Posterior vena cava (tissue), 2 donors: Measurements from ENCODE around the gene USP34. TPM values are rescaled to one million over a fixed set of nuclear protein-coding genes. Genes with fewer than 3 reads are reported as not detected.
"Not testable (repeated sequence)": the region's sequence is repeated elsewhere in the genome, so short reads cannot be mapped to it uniquely, and the experiment has no call there.

ENCODE experiments used
- DNase-seq: peaks from one replicate; pipeline ENCODE4 v3.0.0-alpha.2; 2020; ENCODE audit warnings: low spot score
- intact Hi-C, 2 donors: fragments of 100-400 bp; cut with DNase I; formaldehyde crosslinking; loops; one replicate each; pipeline versions ENCODE4 v1.14.1 to v1.14.2; 2022 to 2023
- total RNA-seq, 2 donors: library from RNA; stranded (reverse); fragmentation: NEBNext Ultra II Directional; extraction: Animal tissue kit (Norgen Biotek cat#: 25700); gene quantifications; one replicate each; pipeline ENCODE4 v1.2.1, GENCODE V29; 2021
- donor health status: DM: yes; HTN: yes; CAD: no.
- donor health status: DM: yes; HTN: yes; CAD: no.

The USP34 gene
- total RNA-seq, 2 donors from 2014 or later: 87.4 to 125 TPM

DNA sequence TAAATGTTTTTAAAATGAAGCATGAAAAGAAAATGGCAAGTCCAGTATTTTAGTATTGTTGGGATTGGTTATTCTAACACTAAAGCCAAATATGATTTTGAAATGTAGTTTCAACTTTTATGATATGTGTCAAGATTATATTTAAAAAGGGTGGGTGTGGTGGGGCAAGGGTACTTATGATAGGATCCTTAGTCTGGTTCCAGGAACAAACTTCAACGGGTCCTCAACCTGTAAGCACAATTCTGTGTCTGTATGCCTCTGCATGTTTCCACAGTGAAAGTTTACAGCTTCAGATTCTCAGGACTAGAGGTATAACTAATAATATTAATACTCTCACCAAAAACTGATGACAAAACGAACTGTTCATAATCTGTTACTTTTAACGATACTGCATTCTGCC, 5.8 kb downstream of the USP34 start:
- intact Hi-C loops: loop anchor here in 1 of 2 donors (10.0 kb wide), 1 partner anchor 60 kb away; no protein-coding TSS in a partner anchor

DNA sequence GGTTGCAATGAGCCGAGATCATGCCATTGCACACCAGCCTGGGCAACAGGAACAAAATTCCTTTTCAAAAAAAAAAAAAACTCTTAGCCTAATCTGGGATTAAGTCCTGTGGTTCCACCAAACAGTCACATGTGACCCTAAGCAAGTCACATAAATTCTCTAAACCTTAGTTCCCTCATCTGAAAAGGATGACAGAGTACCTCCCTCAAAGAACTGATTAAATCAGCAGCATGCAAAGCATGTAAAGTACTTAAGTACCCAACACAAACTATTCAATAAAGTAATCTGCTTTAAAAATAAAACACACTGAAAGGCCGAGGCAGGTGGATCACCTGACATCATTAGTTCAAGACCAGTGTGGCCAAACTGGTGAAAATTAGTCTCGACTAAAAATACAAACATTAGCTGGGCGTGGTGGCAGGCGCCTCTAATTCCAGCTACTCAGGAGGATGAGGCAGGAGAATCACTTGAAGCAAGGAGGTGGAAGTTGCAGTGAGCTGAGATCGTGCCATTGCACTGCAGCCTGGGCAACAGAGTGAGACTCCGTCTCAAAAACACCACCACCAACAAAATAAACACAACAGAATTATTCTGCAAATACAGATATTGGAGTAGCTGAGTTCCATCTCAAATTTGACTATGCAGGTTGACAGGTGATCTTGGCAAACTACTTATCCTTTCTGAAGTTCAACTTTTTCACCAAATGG, 7.0 kb downstream of the USP34 start:
- no peak for DNase-seq
- intact Hi-C loops: loop anchor here in 1 of 2 donors (10.0 kb wide), 1 partner anchor 59 kb away; no protein-coding TSS in a partner anchor

More for the DNA sequence above, 5.8 kb downstream of the USP34 start:
- no peak for DNase-seq

DNA sequence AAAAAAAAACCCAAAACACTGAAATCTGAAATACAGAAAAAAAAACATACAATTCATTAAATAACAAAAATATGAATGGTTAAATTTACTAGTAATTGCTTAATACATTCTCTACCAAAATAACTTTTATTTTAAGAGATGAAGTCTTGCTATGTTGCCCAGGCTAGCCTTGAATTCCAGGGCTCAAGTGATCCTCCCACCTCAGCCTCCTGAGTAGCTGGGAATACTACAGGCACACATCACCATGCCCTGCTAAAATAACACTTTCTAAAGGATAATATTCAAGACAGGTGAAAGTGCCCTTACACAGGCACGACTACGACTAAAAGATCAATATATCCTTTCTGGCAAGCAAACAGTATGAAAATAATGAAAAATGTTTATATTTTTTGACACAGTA, 9.5 kb downstream of the USP34 start:
- intact Hi-C loops: loop anchor here in 1 of 2 donors (10.0 kb wide), 1 partner anchor 57 kb away; no protein-coding TSS in a partner anchor
- DNase-seq: no peak

DNA sequence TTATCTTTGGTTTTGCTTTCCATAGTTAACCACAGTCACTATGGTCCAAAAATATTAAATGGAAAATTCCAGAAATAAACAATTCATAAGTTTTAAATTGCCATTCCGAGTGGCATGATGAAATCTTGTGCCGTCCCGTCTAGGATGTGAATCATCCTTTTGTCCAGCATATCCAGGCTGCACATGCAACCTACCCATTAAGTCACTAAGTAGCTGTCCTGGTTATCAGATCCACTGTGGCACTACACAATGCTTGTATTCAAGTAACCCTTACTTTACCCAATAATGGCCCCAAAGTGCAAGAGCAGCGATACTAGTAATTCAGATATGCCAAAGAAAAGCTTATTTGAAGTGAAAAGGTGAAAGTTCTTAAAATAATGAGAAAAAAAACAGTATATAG, 10.7 kb downstream of the USP34 start:
- intact Hi-C loops: loop anchor here in 1 of 2 donors (10.0 kb wide), 1 partner anchor 55 kb away; no protein-coding TSS in a partner anchor
- DNase-seq: no peak

DNA sequence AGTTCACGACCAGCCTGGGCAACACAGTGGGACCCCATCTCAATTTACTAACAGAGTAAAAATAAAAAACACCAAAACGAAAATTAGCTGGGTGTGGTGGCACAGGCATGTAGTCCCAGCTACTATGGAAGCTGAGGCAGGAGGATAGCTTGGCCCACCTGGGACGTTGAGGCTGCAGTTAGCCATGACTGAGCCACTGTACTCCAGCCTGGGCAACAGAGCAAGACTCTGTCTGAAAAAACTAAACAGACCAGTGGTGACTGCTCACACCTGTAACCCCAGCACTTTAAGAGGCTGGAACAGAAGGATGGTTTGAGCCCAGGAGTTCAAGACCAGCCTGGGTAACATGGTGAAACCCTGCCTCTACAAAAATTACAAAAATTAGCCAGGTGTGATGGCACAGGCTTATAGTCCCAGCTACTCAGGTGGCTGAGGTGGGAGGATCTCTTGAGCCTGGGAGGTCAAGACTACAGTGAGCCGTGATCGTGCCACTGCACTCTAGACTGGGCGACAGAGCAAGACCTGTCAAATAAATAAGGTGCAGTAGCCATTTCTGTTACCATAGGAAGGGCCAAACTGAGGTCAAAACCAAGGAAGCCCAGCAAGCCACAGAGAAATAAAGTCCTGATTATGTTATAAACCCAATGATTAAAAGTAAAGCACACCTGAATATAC, 14.0 kb downstream of the USP34 start:
- no peak for DNase-seq
- intact Hi-C loops: no loop called here

DNA sequence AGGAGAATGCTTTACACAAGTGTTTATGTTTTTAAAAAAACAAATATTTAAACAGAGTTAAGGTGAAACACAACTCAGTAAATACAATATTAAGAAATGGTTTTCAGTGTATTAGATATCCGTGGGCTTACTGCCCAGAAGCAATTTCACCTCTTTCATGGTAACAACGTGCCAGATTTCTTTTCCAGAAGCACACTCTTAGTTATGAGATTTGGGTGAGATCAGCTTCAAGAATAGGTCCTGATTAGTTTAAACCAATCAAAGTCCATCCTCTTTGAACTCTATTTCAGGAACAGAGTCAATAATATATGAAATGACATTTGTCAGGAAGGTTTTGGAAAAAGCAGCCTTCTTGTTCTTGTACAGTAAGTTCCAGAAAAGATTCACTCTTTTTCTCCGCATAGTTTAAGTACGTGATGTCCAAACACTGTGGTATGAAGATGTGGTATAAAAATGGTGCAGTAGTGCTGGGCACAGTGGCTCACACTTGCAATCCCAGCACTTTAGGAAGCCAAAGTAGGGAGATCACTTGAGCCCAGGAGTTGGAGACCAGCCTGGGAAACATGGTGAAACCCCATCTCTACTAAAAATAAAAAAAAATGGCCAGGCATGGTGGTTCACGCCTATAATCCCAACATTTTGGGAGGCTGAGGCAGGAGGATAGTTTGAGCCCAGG, 14.7 kb downstream of the USP34 start:
- intact Hi-C loops: no loop called here

DNA sequence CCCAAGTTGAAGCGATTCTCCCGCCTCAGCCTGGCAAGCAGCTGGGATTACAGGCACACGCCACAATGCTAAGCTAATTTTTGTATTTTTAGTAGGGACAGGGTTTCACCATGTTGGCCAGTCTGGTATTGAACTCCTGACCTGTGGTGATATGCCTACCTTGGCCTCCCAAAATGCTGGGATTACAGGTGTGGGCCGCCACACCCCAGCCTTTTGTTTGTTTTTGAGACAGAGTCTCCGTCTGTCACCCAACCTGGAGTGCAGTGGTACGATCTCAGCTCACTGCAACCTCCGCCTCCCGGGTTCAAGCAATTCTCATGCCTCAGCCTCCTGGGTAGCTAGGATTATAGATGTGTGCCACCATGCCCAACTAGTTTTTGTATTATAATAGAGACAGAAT, 15.9 kb downstream of the USP34 start:
- intact Hi-C loops, DNase-seq: not testable (repeated sequence)

More for the DNA sequence above, 14.7 kb downstream of the USP34 start:
- DNase-seq: no peak

DNA sequence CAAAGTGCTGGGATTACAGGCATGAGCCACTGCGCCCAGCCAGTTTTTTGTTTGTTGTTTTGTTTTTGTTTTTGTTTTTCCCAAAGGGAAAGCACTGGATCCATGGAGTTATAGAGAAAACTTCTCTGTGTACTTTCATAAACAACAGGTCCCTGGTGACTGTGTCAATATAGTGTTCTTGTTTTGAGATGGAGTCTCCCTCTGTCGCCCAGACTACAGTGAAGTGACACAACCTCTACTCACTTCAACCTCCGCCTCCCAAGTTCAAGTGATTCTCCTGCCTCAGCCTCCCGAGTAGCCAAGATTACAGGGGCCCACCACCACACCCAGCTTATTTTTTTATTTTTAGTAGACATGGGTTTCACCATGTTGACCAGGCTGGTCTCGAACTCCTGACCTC, 16.5 kb downstream of the USP34 start:
- intact Hi-C loops: no loop called here
- DNase-seq: no peak

DNA sequence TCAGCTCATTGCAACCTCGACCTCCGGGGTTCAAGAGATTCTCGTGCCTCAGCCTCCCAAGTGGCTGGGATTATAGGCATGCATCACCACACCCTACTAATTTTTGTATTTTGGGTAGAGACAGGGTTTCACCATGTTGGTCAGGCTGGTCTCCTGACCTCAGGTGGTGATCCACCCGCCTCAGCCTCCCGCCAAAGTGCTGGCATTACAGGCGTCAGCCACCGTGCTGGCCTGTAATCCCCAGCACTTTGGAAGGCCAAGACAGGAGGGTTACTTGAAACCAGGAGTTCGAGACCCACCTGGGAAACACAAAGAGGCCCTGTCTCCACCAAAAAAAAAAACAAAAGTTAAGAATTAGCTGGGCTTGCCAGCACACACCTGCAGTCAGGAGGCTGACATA, 18.5 kb downstream of the USP34 start:
- intact Hi-C loops: no loop called here
- DNase-seq: no peak

DNA sequence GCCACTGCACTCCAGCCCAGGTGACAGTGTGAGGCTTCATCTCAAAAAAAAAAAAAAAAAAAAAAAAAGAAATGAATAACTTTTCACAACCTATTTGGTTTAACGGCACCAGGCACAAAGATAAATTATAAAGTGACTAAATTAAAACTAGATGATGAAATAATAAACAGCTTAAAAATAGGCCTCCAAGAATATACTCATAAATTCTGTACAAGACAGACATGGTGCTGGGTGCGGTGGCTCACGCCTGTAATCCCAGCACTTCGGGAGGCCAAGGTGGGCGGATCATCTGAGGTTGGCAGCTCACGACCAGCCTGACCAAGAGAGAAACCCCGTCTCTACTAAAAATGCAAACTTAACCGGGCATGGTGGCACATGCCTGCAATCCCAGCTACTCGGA, 19.7 kb downstream of the USP34 start:
- intact Hi-C loops: no loop called here
- DNase-seq: no peak

DNA sequence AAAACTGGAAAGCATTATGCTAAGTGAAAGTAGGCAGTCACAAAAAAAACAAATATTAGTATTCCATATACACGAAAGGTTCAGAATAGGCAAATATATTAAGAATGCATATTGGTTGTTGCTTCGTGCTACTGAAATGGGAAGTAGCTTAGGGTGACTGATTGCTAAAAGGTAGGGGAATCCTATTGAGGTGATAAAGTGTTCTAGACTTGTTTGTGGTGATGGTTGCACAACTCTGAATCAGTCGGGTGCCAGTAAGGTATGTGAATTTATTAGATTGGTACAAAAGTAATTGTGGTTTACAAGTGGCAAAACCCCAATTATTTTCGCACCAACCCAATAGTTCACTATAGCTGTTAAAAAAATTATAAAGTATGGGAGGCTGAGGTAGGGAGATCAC, 20.7 kb downstream of the USP34 start:
- intact Hi-C loops: no loop called here
- no peak for DNase-seq

DNA sequence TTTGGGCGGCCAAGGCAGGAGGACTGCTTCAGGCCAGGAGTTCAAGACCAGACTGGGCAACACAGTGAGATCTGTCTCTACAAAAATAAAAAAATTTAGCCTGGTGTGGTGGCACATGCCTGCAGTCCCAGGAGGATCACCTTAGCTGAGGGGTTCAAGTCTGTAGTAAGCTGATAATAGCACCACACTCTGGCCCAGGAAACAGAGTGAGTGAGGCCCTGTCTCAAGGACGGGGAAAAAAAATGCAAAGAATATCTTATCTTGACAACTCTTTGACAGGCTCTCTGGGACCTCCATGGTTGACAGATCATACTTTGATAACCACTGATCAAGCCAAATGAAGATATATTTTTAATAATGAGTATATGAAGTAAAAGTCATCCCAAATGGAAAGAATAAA, 22.7 kb downstream of the USP34 start:
- intact Hi-C loops: no loop called here
- no peak for DNase-seq

DNA sequence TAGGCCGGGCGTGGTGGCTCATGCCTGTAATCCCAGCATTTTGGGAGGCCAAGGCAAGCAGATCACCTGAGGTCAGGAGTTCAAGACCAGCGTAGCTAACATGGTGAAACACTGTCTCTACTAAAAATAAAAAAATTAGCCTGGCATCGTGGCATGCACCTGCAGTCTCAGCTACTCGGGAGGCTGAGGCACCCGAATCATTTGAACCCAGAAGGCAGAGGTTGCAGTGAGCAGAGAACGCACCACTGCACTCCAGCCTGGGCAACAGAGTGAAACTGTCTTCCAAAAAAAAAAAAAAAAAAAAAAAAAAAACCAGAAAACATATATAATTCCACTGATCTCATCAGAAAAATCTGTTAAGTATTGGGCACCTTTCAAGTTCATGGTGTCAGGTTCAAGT, 23.9 kb downstream of the USP34 start:
- DNase-seq: not testable (repeated sequence)

DNA sequence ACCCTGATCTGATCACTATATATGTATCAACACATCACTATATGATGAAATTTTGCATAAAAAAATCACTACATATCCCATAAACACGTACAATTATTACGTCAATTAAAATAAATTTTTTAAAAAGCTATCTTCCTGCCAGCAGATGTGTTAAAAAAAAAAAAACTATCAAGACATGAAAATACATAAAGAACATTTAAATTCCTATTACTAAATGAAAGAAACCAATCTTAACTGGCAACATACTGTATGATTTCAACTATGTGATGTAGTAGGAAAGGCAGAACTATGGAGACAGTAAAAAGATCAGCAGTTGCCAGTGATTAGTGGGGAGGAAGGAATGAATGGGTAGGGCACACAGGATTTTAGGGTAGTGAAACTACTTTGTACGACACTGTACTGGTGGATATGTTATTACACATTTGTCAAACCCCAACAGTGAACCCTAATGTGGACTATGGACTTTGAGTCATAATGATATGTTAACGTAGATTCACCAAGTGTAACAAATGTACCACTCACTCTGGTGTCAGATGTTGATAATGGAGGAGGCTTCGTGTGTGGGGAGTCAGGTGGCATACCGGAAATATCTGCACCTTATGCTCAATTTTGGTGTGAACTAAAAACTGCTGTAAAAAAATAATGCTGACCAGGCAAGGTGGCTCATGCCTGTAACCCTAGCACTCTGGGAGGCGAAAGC, 27.4 kb downstream of the USP34 start:
- intact Hi-C loops: no loop called here
- DNase-seq: no peak

More for the DNA sequence above, 23.9 kb downstream of the USP34 start:
- intact Hi-C loops: not testable (repeated sequence)

DNA sequence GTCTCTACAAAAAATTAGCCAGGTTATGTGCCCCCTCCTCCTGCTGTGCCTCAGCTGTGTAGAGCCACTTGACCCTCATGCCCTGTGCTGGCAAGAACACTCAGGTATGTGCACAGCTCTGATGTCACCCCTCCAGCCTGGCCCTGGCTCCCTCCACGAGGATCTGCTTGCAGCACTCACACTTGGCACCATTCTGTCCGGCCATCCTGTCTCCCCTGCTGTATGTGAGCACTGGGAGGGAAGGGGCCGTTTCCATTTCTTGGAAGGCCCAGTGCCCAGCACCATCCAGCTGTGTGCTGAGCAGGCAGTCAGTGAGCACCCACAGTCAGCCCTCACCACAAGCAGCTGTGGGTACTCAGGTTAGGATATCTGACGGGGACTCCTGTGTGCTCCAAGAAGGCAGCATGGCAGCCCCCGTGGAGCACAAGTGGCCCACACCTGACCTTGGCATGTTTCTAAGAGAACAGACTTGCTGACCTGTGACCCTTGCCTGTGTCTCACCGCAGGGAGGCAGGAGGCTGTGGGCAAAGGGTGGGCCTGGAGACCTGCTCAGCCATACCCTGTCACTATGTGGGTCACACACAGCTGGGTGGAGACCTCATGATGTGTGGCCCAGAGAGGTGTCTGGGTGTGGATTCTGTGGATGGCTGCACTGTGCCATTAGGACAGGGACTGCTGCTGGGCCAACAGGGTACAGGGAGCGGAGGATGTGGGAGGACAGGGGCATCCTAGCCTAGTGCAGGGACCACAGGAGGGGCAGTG, 31.5 kb downstream of the USP34 start:
- DNase-seq: no peak
- intact Hi-C loops: no loop called here

DNA sequence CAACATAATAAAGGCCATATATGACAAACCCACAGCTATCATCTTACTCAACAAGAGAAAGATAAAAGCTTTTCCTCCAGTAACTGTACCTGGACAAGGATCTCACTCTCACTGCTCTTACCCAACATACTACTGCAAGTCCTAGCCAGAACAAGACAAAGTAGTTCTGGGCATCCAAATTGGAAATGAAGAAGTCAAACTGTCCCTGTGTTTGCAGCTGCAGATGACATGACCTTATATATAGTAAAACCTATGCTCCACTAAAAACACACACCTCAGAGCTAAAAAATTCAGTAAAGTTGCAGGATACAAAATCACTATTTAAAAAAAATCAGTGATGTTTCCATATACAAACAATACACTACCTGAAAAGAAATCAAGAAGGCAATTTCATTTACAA, 32.2 kb downstream of the USP34 start:
- intact Hi-C loops: no loop called here

DNA sequence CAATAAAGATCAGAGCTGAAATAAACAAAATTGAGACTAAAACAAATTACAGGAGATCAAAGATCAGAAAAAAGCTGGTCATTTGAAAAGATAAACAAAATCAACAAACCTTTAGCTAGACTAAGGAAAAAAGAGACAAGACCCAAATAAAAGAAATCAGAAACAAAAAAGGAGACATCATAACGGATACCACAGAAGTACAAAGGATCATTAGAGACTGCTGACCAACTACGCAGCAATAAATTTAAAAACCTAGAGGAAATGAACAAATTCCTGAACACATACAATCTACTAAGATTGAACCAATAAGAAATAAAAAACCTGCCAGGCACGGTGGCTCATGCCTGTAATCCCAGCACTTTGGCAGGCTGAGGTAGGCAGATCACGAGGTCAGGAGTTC, 33.7 kb downstream of the USP34 start:
- intact Hi-C loops: no loop called here
- DNase-seq: no peak

More for the DNA sequence above, 32.2 kb downstream of the USP34 start:
- DNase-seq: no peak

DNA sequence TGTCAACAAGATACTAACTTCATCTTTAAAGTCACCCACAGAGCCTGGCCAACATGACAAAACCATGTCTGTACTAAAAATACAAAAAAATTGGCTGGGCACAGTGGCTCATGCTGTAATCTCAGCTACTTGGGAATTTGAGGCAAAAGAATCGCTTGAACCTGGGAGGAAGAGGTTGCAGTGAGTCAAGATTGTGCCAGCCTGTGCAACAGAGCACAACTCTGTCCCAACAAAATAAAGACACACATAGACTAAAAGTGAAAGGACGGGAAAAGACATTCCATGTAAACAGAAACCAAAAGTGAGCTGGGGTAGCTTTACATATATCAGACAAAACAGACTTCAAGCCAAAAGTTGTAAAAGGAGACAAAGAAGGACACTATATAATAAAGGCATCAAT, 34.8 kb downstream of the USP34 start:
- no peak for DNase-seq
- intact Hi-C loops: no loop called here

DNA sequence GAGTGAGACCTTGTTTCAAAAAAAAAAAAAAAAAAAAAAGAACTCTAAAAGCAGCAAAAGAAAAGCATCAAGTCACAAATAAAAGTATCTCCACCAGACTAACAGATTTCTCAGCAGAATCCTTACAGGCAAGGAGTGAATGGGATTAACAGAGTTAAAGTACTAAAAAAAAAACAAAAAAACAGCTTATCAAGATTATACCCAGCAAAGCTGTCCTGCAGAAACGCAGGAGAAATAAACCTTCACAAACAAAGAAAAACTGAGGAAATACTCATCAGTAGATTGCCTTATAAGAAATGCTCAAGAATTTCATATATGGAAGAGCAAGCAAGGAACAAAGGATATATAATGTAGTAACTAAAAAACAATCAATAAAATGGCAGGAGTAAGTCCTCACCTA, 35.6 kb downstream of the USP34 start:
- intact Hi-C loops: no loop called here
- DNase-seq: no peak
